OCI-LY7 (cell line): Measurements from ENCODE around the gene YY2.

Source experiments
- CTCF ChIP-seq: fragments of 200-600 bp; sonication (generic); conservative IDR thresholded peaks from 2 replicates; pipeline ENCODE4 v1.5.1; 2014; ENCODE audit warnings: mild to moderate bottlenecking, antibody characterized with exemption, low read length, moderate library complexity, mixed read lengths
- EZH2phosphoT487 ChIP-seq: fragments of 200-600 bp; sonication (generic); IDR thresholded peaks from 2 replicates; pipeline ENCODE4 v1.6.1; 2018; ENCODE audit warnings: low read depth, borderline replicate concordance, mild to moderate bottlenecking, mixed run types, antibody characterized with exemption, low read length, moderate library complexity, mixed read lengths

- TF ChIP-seq CTCF (no peak), EZH2phosphoT487 (no peak)
Measured at GRCh38 chrX:21885568-21885967, 29.8 kb downstream of the YY2 start.
